IPS-18a (cell line): Measurements from ENCODE around the gene RFC5.
"Not testable (repeated sequence)": the region's sequence is repeated elsewhere in the genome, so short reads cannot be mapped to it uniquely, and the experiment has no call there.

Experiments used
- H3K27ac ChIP-seq: one replicate; pipeline ENCODE4 v1.5.1; 2013; ENCODE audit warnings: low read length
- H3K27me3 ChIP-seq: one replicate; pipeline ENCODE4 v1.6.1; 2013; ENCODE audit warnings: mild to moderate bottlenecking, low read length; ENCODE audit not compliant: control insufficient read depth, insufficient read depth
- H3K36me3 ChIP-seq: one replicate; pipeline ENCODE4 v1.6.1; 2013; ENCODE audit warnings: low read depth, low read length; ENCODE audit not compliant: control insufficient read depth
- H3K4me1 ChIP-seq: one replicate; pipeline ENCODE4 v1.6.1; 2013; ENCODE audit warnings: low read depth, low read length; ENCODE audit not compliant: control insufficient read depth
- H3K4me3 ChIP-seq: one replicate; pipeline ENCODE4 v1.5.1; 2013; ENCODE audit warnings: low read length
- H3K9ac ChIP-seq: one replicate; pipeline ENCODE4 v1.6.1; 2013; ENCODE audit warnings: mild to moderate bottlenecking, low read length, moderate library complexity
- H3K9me3 ChIP-seq: one replicate; pipeline ENCODE4 v1.6.1; 2013; ENCODE audit warnings: low read depth, low read length; ENCODE audit not compliant: control insufficient read depth

RFC5 gene

DNA sequence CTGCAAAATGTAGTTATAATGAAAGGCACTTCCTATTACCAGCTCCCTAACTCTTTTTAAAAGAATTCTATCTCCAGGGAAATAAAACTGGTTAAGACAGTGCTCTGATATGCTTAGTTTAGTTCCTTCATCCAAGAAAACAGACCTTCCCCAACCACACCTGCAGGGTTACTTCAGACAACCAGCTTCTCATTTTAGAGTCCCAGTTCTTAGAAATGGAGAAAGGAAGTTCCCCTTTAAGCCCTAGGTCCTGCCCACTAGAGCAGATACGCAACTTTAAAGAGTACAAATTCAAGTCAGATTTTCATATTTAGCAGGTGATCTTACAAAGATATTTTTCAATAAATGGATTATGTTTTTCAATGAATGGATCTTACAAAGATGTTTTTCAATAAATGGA lies 48.9 kb downstream of the RFC5 start:
- H3K36me3 ChIP-seq = peaks cover 23% of the 10 kb centered on the region
- H3K27ac ChIP-seq = no peak overlapping the region
- H3K9ac ChIP-seq = no peak overlapping the region
- peaks cover 12% of the 10 kb centered on the region for H3K4me1 ChIP-seq
- no peak overlapping the region for H3K4me3 ChIP-seq
- H3K9me3 ChIP-seq = no peaks in the 10 kb centered on the region
- no peaks in the 10 kb centered on the region for H3K27me3 ChIP-seq

DNA sequence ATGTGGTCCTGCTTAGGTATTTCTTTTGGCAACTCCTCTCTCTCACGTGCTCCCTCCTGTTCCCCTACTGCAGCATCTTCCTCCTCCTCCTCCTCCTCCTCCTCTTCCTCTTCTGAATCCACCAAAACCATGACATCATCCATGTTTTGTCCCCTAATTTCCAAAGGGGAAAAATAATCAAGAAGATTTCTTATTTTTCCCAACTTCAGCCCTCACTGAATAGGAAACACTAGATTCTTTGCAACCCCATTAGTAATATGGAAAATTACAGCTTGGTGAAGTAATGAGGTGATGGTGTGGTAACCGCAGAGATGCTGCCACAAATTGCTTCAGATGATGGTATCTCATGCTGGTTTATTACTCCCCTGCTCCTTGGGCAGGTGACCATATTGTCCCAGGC lies 51.9 kb downstream of the RFC5 start:
- no peak overlapping the region for H3K27ac ChIP-seq
- no peaks in the 10 kb centered on the region for H3K27me3 ChIP-seq
- H3K9me3 ChIP-seq = no peaks in the 10 kb centered on the region
- H3K36me3 ChIP-seq = peaks cover 46% of the 10 kb centered on the region
- no peak overlapping the region for H3K9ac ChIP-seq
- no peak overlapping the region for H3K4me3 ChIP-seq
- H3K4me1 ChIP-seq = peaks cover 12% of the 10 kb centered on the region

DNA sequence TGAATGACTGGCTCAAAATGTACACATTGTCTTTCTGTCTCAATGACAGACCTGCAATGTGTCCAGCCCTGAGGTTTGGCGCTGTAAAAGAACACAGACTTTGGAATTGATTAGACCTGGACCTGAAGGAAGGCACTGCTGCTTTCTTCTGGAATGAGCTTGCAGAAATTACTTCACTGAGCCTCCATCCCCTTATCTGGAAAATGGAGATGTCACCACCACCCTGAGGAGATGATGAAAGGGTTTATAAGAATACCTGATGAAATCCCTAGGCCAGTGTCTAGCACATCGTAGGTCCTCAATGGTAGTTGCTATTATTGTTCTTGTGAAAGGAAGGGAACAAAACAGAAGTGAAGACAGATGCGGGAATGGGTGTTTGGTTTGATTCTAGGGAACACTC lies 54.1 kb downstream of the RFC5 start:
- H3K27ac ChIP-seq = no peak overlapping the region
- no peaks in the 10 kb centered on the region for H3K4me1 ChIP-seq
- H3K9ac ChIP-seq = no peak overlapping the region
- no peaks in the 10 kb centered on the region for H3K27me3 ChIP-seq
- peaks cover 49% of the 10 kb centered on the region for H3K36me3 ChIP-seq
- no peak overlapping the region for H3K4me3 ChIP-seq
- H3K9me3 ChIP-seq = no peaks in the 10 kb centered on the region

DNA sequence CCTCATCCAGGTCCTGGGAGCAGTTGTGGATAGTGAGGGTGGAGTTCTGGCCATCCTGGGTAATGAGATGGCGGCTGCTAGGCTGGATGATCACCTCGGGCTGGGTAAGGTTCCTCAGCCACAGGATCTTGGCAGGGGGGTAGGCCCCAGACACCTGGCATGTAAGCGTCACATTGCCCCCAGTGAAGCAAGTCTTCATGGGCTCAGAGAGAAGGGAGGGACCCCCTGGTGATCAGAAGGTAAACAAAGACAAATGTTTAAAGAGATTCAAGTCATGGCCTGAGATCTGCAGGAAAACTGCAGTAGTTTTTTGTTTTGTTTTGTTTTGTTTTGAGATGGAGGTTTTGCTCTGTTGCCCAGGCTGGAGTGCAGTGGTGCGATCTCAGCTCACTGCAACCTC lies 57.3 kb downstream of the RFC5 start:
- H3K27me3 ChIP-seq = no peaks in the 10 kb centered on the region
- no peaks in the 10 kb centered on the region for H3K9me3 ChIP-seq
- no peak overlapping the region for H3K4me3 ChIP-seq
- peaks cover 53% of the 10 kb centered on the region for H3K36me3 ChIP-seq
- H3K4me1 ChIP-seq = no peaks in the 10 kb centered on the region
- H3K9ac ChIP-seq = no peak overlapping the region
- no peak overlapping the region for H3K27ac ChIP-seq

DNA sequence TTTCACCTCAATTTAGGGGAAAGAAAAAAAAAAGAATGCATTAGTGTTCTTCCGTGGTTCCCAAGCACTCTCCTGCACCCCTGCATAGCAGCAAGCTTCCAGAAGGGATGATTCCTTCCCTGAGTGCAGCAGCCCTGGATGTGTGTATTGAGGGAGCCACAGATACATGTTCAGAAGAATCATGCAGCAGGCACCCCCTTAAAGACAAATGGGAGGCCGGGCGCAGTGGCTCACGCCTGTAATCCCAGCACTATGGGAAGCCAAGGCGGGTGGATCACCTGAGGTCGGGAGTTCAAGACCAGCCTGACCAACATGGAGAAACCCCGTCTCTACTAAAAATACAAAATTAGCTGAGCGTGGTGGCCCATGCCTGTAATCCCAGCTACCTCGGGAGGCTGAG lies 65.0 kb downstream of the RFC5 start:
- H3K4me3 ChIP-seq, H3K27ac ChIP-seq, H3K9ac ChIP-seq, H3K4me1 ChIP-seq, H3K27me3 ChIP-seq, H3K9me3 ChIP-seq: not testable (repeated sequence)
- H3K36me3 ChIP-seq = peaks cover 44% of the 10 kb centered on the region
